H9 (cell line): ENCODE results near the gene KDR. TPM values are rescaled to one million over a fixed set of nuclear protein-coding genes. Genes with fewer than 3 reads are reported as not detected.

Experiments used
- DNase-seq: peaks from one replicate; pipeline ENCODE4 v3.0.0-alpha.2; 2017
- H2AFZ ChIP-seq: one replicate; pipeline ENCODE4 v1.6.1; 2013; ENCODE audit warnings: mild to moderate bottlenecking, low read length, control low read depth, moderate library complexity
- H2AK5ac ChIP-seq: 2 replicates; pipeline ENCODE4 v1.6.1; 2013; ENCODE audit warnings: low read length, control low read depth, mixed read lengths; ENCODE audit not compliant: insufficient read length
- H2BK120ac ChIP-seq: one replicate; pipeline ENCODE4 v1.6.1; 2013; ENCODE audit warnings: low read depth, mild to moderate bottlenecking, low read length, control low read depth, inconsistent platforms; ENCODE audit not compliant: poor library complexity, severe bottlenecking
- H2BK12ac ChIP-seq: 2 replicates; pipeline ENCODE4 v1.6.1; 2013; ENCODE audit warnings: low read length, control low read depth, mixed read lengths, low read depth; ENCODE audit not compliant: insufficient read length
- H2BK15ac ChIP-seq: 2 replicates; pipeline ENCODE4 v1.6.1; 2013; ENCODE audit warnings: low read depth, low read length, control low read depth
- H2BK20ac ChIP-seq: one replicate; pipeline ENCODE4 v1.6.1; 2013; ENCODE audit warnings: low read depth, mild to moderate bottlenecking, low read length, control low read depth, inconsistent platforms; ENCODE audit not compliant: poor library complexity, severe bottlenecking
- H2BK5ac ChIP-seq: 2 replicates; pipeline ENCODE4 v1.6.1; 2013; ENCODE audit warnings: low read length, control low read depth, mixed read lengths; ENCODE audit not compliant: insufficient read length
- H3K14ac ChIP-seq: 2 replicates; pipeline ENCODE4 v1.6.1; 2013; ENCODE audit warnings: low read length, control low read depth; ENCODE audit not compliant: insufficient read depth
- H3K18ac ChIP-seq: 2 replicates; pipeline ENCODE4 v1.6.1; 2013; ENCODE audit warnings: low read depth, mild to moderate bottlenecking, mixed read lengths, low read length, control low read depth; ENCODE audit not compliant: insufficient read length
- H3K23ac ChIP-seq: 2 replicates; pipeline ENCODE4 v1.6.1; 2013; ENCODE audit warnings: low read length, control low read depth, mixed read lengths, low read depth; ENCODE audit not compliant: insufficient read length
- H3K23me2 ChIP-seq: 2 replicates; pipeline ENCODE4 v1.6.1; 2013; ENCODE audit warnings: low read depth, mild to moderate bottlenecking, mixed read lengths, low read length, control low read depth; ENCODE audit not compliant: insufficient read length, poor library complexity, severe bottlenecking
- H3K27ac ChIP-seq: 2 replicates; pipeline ENCODE4 v1.5.1; 2013; ENCODE audit warnings: low read length, control low read depth, mixed read lengths, low read depth; ENCODE audit not compliant: insufficient read length
- H3K27me3 ChIP-seq: 2 replicates; pipeline ENCODE4 v1.6.1; 2013; ENCODE audit warnings: low read length, control low read depth, inconsistent platforms; ENCODE audit not compliant: insufficient read depth
- H3K4ac ChIP-seq: 2 replicates; pipeline ENCODE4 v1.6.1; 2013; ENCODE audit warnings: low read depth, mild to moderate bottlenecking, control low read depth, inconsistent platforms, low read length, moderate library complexity
- H3K4me1 ChIP-seq: 2 replicates; pipeline ENCODE4 v1.6.1; 2013; ENCODE audit warnings: low read length, control low read depth, inconsistent platforms; ENCODE audit not compliant: insufficient read depth
- H3K4me2 ChIP-seq: 2 replicates; pipeline ENCODE4 v1.6.1; 2013; ENCODE audit warnings: low read length, control low read depth, mixed read lengths; ENCODE audit not compliant: insufficient read length, insufficient read depth
- H3K56ac ChIP-seq: 2 replicates; pipeline ENCODE4 v1.6.1; 2013; ENCODE audit warnings: low read depth, mild to moderate bottlenecking, mixed read lengths, low read length, control low read depth; ENCODE audit not compliant: insufficient read length
- H3K79me1 ChIP-seq: 2 replicates; pipeline ENCODE4 v1.6.1; 2013; ENCODE audit warnings: low read depth, mild to moderate bottlenecking, moderate library complexity, low read length, control low read depth, inconsistent platforms; ENCODE audit not compliant: insufficient read depth, poor library complexity, severe bottlenecking
- H3K79me2 ChIP-seq: 2 replicates; pipeline ENCODE4 v1.6.1; 2013; ENCODE audit warnings: low read length, control low read depth, inconsistent platforms; ENCODE audit not compliant: insufficient read depth
- H3K9ac ChIP-seq: 2 replicates; pipeline ENCODE4 v1.6.1; 2013; ENCODE audit warnings: low read length, control low read depth, mixed read lengths; ENCODE audit not compliant: insufficient read length; ENCODE audit errors: extremely low read depth
- H3K9me3 ChIP-seq: one replicate; pipeline ENCODE4 v1.6.1; 2013; ENCODE audit warnings: low read depth, low read length, inconsistent platforms; ENCODE audit not compliant: control insufficient read depth
- H3T11ph ChIP-seq: one replicate; pipeline ENCODE4 v1.6.1; 2013; ENCODE audit warnings: mild to moderate bottlenecking, low read length, control low read depth, inconsistent platforms
- H4K20me1 ChIP-seq: one replicate; pipeline ENCODE4 v1.6.1; 2013; ENCODE audit not compliant: control insufficient read depth, insufficient read length, insufficient read depth
- H4K5ac ChIP-seq: 2 replicates; pipeline ENCODE4 v1.6.1; 2013; ENCODE audit warnings: low read depth, mild to moderate bottlenecking, mixed read lengths, low read length, control low read depth; ENCODE audit not compliant: insufficient read length
- H4K8ac ChIP-seq: replicated peaks from 2 replicates; pipeline ENCODE4 v1.6.1; 2013; ENCODE audit warnings: low read length, control low read depth, mixed read lengths, low read depth; ENCODE audit not compliant: insufficient read length
- H4K91ac ChIP-seq: 2 replicates; pipeline ENCODE4 v1.6.1; 2013; ENCODE audit warnings: low read depth, mild to moderate bottlenecking, moderate library complexity, mixed read lengths, low read length, control low read depth; ENCODE audit not compliant: insufficient read length
- H3K27ac Mint-ChIP-seq, 3 experiments: 2 replicates in 2 of 3; 3 replicates in 1 of 3; pipeline ENCODE4 v1.8.0; 2020 to 2021; ENCODE audit warnings: mixed read lengths in 3 of 3, mild to moderate bottlenecking in 1 of 3, moderate library complexity in 1 of 3
- H3K27me3 Mint-ChIP-seq: 2 replicates; pipeline ENCODE4 v1.8.0; 2021; ENCODE audit warnings: low read depth, mild to moderate bottlenecking, moderate library complexity, mixed read lengths
- H3K36me3 Mint-ChIP-seq, 3 experiments: 2 replicates in 2 of 3; 3 replicates in 1 of 3; pipeline ENCODE4 v1.8.0; 2020 to 2021; ENCODE audit warnings: low read depth in 3 of 3, mixed read lengths in 3 of 3; ENCODE audit not compliant: insufficient read depth in 1 of 3
- H3K4me1 Mint-ChIP-seq, 2 experiments: 2 replicates each; pipeline ENCODE4 v1.8.0; 2020; ENCODE audit warnings: mixed read lengths in 2 of 2
- H3K4me3 Mint-ChIP-seq, 2 experiments: 2 replicates in 1 of 2; 3 replicates in 1 of 2; pipeline ENCODE4 v1.8.0; 2020 to 2021; ENCODE audit warnings: mild to moderate bottlenecking in 2 of 2, mixed read lengths in 2 of 2, moderate library complexity in 1 of 2
- H3K9me3 Mint-ChIP-seq, 2 experiments: 2 replicates in 1 of 2; 3 replicates in 1 of 2; pipeline ENCODE4 v1.8.0; 2020; ENCODE audit warnings: mild to moderate bottlenecking in 2 of 2, mixed read lengths in 2 of 2, moderate library complexity in 1 of 2
- WGBS: extraction: QIAGEN DNeasy Blood & Tissue Kit; methylation state at CpG from one replicate; pipeline ENCODE4 v1.1.7; 2013; ENCODE audit warnings: missing lambda C conversion rate, low lambda C conversion rate, mixed read lengths; ENCODE audit not compliant: insufficient read length; ENCODE audit errors: extremely low coverage; 5-methylcytosine and 5-hydroxymethylcytosine counted together
- total RNA-seq: library from RNA; stranded (reverse); gene quantifications from 2 replicates; pipeline ENCODE4 v1.2.1, GENCODE V29; 2021
- TF ChIP-seq, protein P1 (sequence below): fragments of 200-600 bp; sonication (generic); conservative IDR thresholded peaks from 3 replicates; pipeline ENCODE4 v1.8.0; 2021; ENCODE audit warnings: antibody characterized with exemption, mild to moderate bottlenecking

KDR gene
- total RNA-seq, 1 experiment from 2014 or later, result 51.4 TPM

DNA sequence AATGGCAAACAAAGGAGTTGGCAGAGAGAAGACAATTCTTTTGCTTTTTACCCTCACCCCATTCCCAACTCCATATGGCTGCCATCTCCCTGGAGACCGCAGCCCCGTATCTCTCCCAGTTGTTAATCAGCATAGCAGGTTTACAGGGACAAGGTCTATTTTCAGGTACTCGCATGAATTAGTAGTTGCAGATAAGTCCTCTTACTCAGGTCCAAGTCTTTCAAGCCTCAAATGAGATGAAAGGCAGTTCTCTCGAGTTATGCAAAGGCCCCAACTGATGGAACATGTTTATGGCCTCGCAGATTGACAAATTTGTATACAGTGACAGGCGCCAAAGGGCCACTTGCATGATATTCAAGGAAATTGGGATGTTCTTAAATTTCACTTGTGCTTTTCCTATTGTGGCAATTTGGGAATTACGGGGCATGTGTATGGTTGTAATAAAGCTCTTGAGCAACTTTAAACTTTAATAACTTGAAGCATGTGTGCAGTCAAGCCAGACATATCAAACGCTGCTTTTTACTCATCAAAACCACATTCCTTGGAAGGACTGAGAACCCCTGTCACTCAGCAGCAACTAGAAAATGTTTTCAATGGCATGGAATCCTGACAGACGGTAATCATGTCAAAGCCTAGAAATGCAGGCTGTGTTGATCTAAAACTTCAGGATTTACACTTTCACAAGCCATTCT is 45.1 kb downstream of the KDR start:
- H3K4me3 Mint-ChIP-seq, result no peak overlapping the region
- H3K4me1 Mint-ChIP-seq, result peaks cover 36 to 40% of the 10 kb centered on the region in 2 experiments
- Histone ChIP-seq H4K5ac (no peak overlapping the region), H3K14ac (no peak overlapping the region), H3K79me1 (no peaks in the 10 kb centered on the region), H3K27ac (no peak overlapping the region), H3T11ph (no peak overlapping the region), H2BK5ac (no peak overlapping the region), H2BK15ac (no peak overlapping the region), H3K9me3 (no peaks in the 10 kb centered on the region), H3K18ac (no peak overlapping the region), H3K9ac (no peak overlapping the region), H4K91ac (no peak overlapping the region), H3K4me1 (no peaks in the 10 kb centered on the region; the same call in 1 of the 2 replicates), H3K27me3 (no peaks in the 10 kb centered on the region), H2BK20ac (no peak overlapping the region), H3K4me2 (no peak overlapping the region), H4K8ac (no peak overlapping the region), H3K23me2 (no peaks in the 10 kb centered on the region), H3K23ac (no peak overlapping the region), H2AK5ac (no peak overlapping the region), H3K56ac (no peak overlapping the region), H2AFZ (no peak overlapping the region), H2BK120ac (no peak overlapping the region), H3K4ac (no peak overlapping the region), H2BK12ac (no peak overlapping the region), H4K20me1 (no peaks in the 10 kb centered on the region), H3K79me2 (no peaks in the 10 kb centered on the region)
- TF ChIP-seq, protein P1, sequence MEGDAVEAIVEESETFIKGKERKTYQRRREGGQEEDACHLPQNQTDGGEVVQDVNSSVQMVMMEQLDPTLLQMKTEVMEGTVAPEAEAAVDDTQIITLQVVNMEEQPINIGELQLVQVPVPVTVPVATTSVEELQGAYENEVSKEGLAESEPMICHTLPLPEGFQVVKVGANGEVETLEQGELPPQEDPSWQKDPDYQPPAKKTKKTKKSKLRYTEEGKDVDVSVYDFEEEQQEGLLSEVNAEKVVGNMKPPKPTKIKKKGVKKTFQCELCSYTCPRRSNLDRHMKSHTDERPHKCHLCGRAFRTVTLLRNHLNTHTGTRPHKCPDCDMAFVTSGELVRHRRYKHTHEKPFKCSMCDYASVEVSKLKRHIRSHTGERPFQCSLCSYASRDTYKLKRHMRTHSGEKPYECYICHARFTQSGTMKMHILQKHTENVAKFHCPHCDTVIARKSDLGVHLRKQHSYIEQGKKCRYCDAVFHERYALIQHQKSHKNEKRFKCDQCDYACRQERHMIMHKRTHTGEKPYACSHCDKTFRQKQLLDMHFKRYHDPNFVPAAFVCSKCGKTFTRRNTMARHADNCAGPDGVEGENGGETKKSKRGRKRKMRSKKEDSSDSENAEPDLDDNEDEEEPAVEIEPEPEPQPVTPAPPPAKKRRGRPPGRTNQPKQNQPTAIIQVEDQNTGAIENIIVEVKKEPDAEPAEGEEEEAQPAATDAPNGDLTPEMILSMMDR, result no peak
- H3K27me3 Mint-ChIP-seq, result no peaks in the 10 kb centered on the region
- no CpG with 5 or more reads among the region's 9 CpGs for WGBS
- H3K36me3 Mint-ChIP-seq, result peaks cover 24 to 69% (median 38%) of the 10 kb centered on the region in 3 experiments; a peak in 6 of 7 replicates
- no peak overlapping the region for H3K27ac Mint-ChIP-seq
- peaks cover 0 to 3% of the 10 kb centered on the region in 2 experiments; a peak in 1 of 5 replicates for H3K9me3 Mint-ChIP-seq
- DNase-seq, result no peak
